CD4-positive, alpha-beta T cell treated with Interleukin-10 for 1 hour (primary cell): ENCODE results near the gene COTL1.
"Not testable (repeated sequence)": the region's sequence is repeated elsewhere in the genome, so short reads cannot be mapped to it uniquely, and the experiment has no call there.

Source experiments
- DNase-seq: peaks from one replicate; pipeline ENCODE4 v3.0.0-alpha.2; 2020

COTL1 gene

GRCh38 chr16:84524941-84525581, 92.8 kb downstream of the COTL1 start:
- not testable (repeated sequence) for DNase-seq

GRCh38 chr16:84524346-84524920, 93.4 kb downstream of the COTL1 start:
- no peak for DNase-seq

GRCh38 chr16:84521497-84521770, 96.4 kb downstream of the COTL1 start:
- DNase-seq: no peak

- no peak for DNase-seq
These were observed 97.0 kb downstream of the COTL1 start for GRCh38 chr16:84520725-84521496.

- no peak for DNase-seq
These were observed 98.0 kb downstream of the COTL1 start for GRCh38 chr16:84519855-84520254.

GRCh38 chr16:84518804-84519341, 99.0 kb downstream of the COTL1 start:
- DNase-seq: peak; percentile 76

- not testable (repeated sequence) for DNase-seq
These were observed 99.7 kb downstream of the COTL1 start for GRCh38 chr16:84518220-84518619.

- DNase-seq: no peak
These were observed 100.5 kb downstream of the COTL1 start for GRCh38 chr16:84517366-84517765.
